ENCODE results near the gene NLGN1.
A peak's percentile ranks its signal among the peaks of the same experiment; 100 is the strongest.
"Not testable (repeated sequence)": the region's sequence is repeated elsewhere in the genome, so short reads cannot be mapped to it uniquely, and the experiment has no call there.

Gene NLGN1

DNA sequence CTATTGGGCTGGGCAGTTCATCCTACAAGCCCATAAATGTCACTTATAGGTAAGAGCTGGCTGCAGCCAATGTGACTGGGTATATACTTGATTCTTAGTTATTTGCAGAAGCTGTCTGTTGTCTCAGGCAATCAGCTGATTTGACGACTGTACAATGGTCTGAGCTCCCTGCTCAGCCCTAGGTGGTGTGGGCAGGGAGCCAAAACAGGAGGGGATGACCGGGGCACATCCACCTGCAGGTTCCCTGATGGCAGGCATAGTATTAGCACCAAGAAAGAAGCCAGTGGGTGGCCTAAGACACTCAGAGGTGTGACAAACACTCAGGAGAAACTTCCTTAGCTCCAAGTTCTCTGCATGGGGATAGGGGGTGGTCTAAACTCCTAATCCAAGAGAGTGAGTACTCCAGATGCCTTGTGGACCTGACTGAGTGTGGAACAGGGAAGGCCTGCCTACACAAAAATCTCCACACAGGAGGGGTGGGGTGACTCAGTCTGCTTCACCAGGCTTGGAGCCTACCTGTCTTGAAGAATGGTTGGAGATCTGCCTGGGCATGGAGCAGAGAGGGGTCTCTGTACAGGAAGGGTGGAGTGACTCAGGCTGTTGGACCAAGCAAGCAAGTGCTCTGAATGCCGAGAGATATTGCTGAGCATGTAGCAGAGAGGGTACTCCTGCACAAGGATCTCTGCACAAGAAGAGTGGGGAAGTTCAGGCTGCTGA, 771.2 kb downstream of the NLGN1 start:
- DNase-seq (ENCODE audit: low read depth) = no peak

DNA sequence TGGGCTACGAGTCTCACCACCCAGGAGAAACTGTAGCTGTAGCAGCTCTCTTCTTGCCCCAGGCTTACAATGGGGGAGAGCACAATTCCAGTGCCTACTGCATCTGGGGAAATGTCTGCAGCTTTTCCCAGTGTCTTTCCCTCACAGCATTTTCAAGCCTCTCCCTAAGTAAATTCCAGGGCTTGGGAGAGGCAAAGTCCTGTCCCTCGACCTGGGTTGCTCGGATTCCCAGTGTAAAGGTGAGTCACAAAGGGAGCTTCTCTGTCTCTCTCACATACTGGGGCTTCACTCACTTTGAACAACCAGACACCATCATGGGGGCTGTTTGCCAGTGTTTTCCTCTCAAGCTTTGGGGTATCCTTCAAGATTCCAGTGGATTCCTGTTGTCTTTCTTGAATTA, 772.2 kb downstream of the NLGN1 start:
- DNase-seq (ENCODE audit: low read depth) = no peak

DNA sequence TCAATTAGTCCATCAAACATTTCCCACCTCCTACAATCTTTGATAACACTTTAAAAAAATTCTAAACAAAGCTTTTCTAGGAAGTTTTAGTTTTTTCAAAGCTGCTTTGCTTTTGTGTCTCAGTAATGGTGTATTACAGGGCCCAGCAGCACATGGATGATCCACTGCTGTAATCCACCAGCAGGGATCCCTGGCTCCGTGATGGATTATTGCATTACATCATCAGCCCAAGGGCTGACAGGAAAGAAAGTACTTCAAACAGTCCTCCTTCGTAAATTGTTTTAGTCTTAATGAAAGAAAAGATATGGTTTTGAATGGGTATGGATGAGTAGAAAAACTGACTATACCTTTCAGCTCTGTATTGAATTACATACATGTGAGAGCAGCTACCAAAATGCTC, 772.7 kb downstream of the NLGN1 start:
- DNase-seq (ENCODE audit: low read depth) = no peak

DNA sequence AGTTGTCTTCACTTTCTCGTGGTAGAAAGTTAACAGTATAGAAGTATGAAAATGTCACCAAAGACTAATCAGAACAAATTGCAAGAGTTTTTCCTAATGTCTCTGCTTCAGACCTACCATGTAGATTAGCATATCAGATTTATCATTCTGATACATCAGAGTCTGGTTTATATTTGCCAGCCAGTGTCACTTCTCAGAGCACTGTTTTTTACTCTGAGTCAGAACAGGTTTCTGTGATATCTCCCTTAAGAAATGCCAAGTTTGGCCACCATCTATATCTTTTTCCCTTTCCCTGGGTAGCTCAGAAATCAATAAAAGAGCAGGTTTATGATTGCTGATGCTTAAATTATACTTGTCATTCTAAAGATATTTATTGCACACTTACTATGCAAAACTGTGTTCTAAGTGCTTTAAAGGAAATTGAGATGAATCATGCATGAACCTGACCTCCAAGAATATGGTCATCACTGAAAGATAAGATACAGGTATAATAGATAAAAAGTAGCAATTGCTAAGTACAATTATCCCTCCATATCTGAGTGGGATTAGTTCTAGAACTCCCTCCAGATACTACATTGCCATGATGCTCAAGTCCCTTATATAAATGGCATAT, 788.9 kb downstream of the NLGN1 start:
- no peak for DNase-seq (ENCODE audit: low read depth)

DNA sequence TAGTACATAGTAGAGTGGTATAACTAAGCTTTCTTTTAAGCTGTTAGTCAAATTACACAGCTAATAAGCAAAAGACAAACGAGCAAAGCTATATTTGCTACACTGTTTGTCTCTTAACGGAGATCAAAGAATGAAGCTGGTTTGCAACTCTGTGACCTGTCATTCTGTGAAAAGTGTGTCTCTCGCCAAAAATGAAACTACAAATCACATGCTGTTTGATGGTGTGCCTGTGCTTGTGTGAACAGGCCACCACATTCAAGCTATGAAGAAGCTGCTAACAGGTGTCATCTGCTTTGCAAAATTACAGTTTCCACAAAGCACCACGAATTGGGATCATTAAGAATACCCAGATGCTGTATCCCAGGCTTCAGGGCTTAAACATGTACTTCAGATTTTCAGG, 793.8 kb downstream of the NLGN1 start:
- DNase-seq (ENCODE audit: low read depth) = no peak

DNA sequence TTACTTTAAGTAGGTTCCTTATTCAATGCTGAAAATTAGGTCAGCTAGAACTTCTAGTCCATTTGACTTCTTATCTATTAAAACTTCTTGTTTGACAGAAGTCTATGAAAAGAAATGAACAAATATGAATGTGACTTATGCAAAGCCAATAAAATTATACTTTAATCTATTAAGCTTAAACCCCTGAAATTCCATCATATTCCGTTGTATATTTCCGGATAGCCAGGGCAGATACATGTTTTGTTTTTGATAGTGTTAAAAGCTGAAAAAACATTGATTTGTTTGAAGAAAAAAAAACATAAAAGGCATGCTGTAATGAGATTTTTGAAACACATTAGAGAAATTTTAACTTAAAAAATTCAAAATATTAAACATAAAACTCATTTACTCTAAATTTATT, 794.4 kb downstream of the NLGN1 start:
- DNase-seq (ENCODE audit: low read depth) = no peak

DNA sequence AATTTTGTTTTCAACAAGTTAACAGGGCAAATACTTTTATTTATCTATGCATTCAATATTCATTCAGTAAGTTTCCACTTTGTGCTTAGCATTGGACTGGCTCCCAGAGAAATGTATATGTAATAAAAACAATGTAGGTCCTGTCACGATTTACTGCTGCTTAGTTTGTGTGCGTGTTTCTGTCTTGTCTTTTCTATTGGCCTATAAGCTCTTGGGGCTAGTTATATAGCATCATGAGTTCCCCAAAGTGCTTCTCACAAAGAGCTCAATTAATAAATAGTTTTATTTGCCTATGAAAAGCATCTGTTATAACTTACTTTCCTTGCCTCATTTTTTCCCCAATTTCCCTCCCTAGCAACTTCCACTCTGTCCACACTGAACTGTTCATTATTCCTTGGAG, 794.9 kb downstream of the NLGN1 start:
- DNase-seq (ENCODE audit: low read depth) = no peak

DNA sequence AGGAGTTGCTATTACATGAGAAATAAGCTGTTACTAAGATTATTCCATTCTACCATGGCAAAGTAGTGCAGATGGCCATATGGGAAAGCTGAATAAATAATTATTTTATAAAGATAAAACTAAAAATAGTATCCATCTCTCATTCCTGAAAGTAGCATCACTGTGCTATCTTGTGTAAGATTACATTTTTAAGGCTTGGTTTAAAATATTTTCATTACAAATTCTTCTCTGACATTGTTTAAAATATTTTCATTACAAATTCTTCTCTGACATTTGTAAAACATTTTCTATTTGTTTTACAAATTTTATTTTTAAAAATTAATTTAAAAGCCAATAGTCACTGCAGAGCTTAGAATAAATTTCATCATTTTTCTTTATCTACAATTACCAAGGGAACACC, 796.1 kb downstream of the NLGN1 start:
- peak; percentile 76 for DNase-seq (ENCODE audit: low read depth)

DNA sequence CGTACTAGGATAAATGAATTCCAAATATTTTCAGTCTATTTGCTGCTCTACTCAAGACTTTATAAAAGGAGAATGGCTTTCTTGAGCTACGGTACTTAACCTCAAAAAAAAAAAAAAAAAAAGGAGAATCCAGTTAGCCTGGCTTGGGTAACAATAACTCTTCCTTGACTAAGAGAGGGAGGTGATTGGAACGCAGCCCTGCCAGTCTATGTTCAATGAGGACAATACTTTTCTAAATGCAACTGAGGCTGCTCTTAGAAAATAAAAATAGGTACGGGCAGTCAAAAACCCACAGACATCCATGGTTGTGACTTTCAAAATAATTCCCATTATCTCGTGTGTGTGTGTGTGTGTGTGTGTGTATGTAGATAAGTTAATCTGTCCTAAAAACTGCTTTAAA, 799.9 kb downstream of the NLGN1 start:
- DNase-seq (ENCODE audit: low read depth) = no peak

DNA sequence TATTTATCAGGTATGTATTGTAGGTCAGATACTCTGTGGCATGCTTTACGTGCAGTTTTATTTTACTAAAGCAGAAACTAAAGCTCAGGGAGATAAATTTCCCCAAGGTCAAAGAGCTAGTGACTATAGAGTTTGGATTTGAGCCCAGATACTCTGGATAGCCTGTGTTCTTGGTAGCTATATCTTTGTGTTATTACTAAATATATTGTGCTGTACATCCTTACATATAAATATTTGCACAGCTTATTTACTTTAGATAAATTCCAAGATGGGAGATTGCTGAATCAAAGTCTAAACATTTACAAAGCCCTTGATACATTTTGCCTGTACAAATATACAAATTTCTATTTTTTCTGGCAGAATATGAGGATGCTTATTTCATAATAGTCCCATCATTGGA, 800.7 kb downstream of the NLGN1 start:
- DNase-seq (ENCODE audit: low read depth) = peak; percentile 69

DNA sequence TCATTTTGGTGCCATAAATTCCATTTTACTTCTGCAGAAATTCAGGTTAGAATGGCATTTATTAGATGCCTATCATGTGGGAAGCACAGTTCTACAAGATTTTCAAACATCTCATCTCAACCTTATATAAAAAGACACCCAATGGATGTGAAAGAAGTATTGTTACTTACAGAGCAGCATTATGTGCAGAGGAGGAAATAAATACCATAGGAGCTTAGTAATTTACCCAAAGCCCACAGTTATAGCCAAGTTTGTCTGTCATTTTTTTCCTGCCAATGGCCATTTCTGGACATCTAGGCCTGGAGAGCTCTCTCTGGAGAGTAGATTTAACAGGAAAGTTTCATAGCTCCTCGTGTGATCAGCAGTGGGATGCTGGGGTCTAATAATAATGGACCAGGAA, 802.2 kb downstream of the NLGN1 start:
- DNase-seq (ENCODE audit: low read depth) = peak; percentile 66

DNA sequence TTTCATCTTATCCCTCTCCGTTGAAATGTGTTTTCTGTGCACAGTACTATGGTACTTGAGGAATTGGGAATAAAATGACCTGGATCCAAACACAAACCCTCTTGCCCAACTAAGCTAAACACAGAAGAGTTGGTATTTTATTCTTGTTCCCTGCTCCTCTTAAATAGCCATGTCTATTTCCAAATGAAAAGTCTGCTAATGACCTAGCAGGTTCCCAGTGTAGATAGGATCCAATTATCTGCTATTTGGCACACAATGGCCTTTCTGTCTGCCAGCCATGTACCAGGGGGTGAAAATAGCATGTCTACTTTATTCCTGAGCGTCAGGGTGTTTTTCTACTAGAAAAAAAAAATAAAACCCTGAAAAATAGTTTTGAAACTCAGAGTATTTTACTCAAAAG, 804.6 kb downstream of the NLGN1 start:
- no peak for DNase-seq (ENCODE audit: low read depth)

DNA sequence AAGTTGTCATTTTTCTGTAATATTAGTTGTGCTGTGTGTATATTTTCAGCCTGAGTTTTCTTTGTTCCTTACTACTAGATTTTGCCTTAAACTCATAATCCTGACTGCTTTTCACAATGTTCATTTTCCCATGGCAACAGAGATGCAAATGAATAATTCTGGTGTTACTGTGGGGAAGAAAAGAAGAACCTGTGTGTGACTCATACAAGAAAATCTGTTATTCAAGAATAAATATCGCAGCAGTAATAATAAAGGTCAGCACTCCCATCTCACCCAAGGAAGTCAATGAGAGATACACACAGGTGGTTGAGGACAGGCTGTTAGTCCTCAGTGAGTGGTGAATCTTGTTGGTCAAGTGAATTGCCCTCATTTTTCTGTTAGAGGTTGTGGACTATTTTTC, 805.0 kb downstream of the NLGN1 start:
- DNase-seq (ENCODE audit: low read depth) = peak; percentile 49

DNA sequence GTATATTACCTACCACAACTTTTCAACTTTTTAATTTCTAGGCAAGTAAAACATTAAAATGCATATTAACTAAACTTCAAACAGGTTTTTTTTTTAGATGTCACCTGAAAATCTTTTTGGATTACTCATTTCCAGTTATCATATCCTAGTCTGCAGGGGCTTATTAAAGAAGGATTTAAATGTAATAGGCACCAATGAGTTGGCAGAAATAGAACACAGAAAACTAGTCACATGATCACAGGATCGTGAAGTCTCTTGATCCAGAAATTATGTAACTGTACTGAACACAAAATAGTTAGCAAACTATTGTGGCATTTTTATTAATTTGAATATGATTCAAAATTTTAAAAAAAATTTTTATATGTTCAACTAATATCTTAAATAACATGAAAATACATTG, 807.2 kb downstream of the NLGN1 start:
- no peak for DNase-seq (ENCODE audit: low read depth)

DNA sequence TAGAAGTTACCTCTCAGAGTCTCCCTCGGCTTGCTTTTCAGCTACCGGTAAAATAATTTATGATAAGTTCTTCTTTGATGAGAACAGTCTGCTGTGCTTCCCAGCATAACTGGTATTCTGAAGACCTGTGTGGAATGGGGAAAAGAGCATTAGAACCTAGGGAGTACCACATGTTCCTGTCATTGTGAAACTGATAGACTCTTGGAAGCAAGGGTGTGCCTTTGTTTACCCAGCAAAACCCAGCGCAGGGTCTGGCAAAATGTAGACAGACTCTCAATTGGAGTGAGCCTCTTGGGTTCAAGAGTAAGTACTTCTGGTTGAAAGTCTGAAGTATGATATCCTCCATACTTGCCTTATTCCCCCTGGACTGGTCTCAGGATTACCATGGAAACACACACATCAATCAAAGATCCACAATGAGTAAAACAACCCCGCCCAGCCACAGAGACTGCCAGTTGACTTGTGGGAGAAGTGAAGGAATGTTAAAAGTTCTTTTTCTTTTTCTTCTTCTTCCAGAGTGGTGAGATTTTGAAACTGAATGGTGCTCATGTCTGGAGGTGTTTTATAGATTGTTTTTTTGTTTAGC, 809.2 kb downstream of the NLGN1 start:
- DNase-seq (ENCODE audit: low read depth) = peak; percentile 26

DNA sequence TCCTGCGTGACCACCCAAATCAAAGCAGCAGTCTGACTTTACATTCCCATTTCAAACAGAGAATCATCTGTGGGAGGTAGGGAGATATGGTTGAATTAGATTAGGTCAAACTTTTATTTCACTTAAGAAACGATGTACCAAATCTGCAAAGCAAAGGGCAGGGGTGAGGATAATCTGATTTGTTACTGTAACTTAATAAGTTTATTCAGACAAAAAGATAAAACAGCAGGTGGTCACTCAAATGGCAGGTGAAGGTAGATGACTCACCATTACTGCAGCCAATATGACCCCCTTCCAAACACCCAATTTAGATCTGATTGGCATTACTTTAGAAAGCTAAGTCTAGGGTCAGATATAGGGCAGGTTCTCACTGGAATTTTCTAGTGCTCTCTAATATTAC, 810.6 kb downstream of the NLGN1 start:
- DNase-seq (ENCODE audit: low read depth) = no peak

DNA sequence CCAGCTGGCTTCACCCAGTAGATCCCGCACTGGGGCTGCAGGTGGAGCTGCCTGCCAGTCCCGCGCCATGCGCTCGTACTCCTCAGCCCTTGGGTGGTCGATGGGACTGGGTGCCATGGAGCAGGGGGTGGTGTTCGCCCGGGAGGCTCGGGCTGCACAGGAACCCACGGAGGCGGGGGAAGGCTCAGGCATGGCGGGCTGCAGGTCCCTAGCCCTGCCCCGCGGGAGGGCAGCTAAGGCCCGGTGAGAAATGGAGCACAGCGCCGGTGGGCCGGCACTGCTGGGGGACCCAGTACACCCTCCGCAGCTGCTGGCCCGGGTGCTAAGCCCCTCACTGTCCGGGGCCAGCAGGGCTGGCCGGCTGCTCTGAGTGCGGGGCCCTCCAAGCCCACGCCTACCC, 814.4 kb downstream of the NLGN1 start:
- not testable (repeated sequence) for DNase-seq (ENCODE audit: low read depth)

DNA sequence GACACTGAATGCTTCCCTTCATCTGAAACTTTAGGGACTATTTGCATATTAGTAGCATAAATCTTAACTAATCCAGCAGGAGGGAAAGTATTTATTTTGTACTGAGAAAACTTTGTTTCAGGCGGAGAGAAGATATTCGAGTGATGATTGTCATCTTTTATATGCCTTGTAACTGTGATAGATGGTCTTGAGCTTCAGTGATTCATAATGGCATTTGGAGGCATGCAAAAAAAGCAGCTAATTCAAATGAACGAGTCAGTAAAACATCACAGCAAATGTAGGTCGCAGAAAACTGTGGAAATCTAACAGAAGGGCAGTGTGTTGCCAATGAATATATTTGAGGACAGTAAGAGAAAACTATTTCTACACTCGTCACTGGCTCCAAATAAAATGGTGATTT, 817.9 kb downstream of the NLGN1 start:
- DNase-seq (ENCODE audit: low read depth) = peak; percentile 75

DNA sequence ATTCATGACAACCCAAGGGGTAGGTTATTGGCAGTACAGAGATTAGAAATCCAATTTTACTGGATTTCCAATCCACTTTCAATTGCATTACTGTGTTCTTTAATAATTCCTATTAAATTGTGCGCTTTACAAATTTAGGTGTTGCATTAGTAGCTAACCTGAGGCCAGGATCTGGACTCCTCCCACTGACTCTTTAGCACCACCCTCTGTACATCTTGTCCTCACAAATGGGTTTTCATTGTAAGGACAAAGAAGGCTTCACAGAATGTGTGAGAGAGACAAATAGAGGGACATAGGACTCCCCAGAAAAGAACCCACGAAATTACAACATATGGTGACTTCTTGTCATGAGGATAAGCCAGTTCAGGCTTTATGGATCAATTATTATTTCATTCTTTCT, 818.5 kb downstream of the NLGN1 start:
- DNase-seq (ENCODE audit: low read depth) = no peak

DNA sequence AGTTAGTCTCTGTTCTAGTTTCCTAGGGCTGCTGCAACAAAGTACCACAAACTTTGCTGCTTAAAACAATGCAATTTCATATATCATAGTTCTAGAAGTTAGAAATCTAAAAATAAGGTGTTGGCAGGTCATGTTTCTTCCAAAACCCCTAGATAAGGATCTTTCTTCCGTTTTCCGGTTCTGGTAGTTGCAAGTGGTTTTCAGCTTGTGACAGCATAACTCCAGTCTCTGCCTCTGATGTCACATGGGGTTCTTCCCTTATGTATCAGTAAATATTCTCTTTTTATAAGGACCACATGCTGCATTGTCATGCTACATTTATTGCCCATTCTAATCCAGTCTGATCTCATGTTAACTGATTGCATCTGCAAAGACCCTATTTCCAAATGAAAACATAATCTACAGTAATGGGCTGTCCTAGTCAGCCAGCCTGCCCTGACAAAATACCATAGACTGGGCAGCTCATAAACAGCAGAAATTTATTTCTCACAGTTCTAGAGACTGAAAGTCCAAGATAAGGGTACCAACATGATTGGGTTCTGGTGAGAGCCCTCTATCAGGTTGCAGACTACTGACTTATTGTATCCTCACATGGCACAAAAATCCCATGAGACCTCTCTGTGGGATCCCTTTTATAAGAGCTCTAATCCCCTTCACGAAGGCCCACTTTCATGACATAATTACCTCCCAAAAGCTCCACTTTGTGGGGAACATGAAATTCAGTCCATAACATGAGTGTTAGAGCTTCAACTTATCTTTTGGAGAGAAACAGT, 819.6 kb downstream of the NLGN1 start:
- no peak for DNase-seq (ENCODE audit: low read depth)

DNA sequence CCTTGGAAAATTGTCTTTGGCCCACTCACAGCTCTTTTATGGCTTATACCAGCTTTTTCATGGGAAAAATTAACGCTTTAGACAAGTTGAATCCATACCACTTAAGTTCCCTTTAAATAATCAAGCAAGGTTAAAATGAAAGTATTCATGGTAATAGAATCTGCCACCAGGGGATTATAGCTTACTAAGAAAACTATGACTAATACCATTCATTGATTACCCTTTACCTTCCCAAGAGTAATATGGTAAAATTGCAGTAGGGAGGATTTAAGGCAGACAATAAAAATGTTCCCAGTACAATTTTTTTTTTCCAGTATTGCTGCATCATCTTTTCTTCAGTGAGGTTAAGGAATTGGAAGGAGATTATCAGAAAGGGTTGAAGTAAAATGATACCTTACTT, 820.5 kb downstream of the NLGN1 start:
- DNase-seq (ENCODE audit: low read depth) = no peak

DNA sequence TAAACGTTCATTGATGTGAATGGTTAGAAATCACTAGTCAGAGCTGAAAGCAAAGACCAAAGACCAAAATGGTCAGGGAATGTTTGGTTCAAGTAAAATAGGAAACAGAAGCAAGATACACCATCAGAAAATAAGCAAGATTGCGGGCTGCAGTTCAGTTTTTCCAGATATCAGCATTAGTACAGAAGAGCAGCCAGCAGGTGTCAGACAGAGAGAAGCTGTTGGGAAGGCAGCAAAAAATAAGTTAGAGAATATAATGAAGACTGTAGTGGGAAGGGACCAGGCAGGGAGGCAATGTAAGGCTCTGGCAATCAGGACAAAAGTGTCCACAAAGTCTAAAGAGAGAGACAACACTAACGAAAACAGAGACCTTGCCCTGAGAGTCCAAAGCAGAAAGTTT, 822.2 kb downstream of the NLGN1 start:
- peak; percentile 8 for DNase-seq (ENCODE audit: low read depth)

All from EH (cell line).